Activated CD4-positive, alpha-beta memory T cell treated with anti-CD3 and anti-CD28 coated beads, Interleukin-2, amount 10 ng/mL, durations not matched to agents 7 days and 5 days (primary cell): ENCODE measurements around the gene GGT6. TPM values are rescaled to one million over a fixed set of nuclear protein-coding genes. Genes with fewer than 3 reads are reported as not detected.

Experiments
- CTCF ChIA-PET: fragments of 350-600 bp; sonication (Branson Sonifier 250); formaldehyde crosslinking; loops from one replicate; lab custom pipeline; 2021; ENCODE audit warnings: antibody characterized with exemption, inconsistent platforms; lab: Charles Lee
- POLR2A ChIA-PET: fragments of 350-600 bp; sonication (Branson Sonifier 250); formaldehyde crosslinking; loops from one replicate; lab custom pipeline; 2021; ENCODE audit warnings: antibody characterized with exemption; lab: Charles Lee
- DNase-seq: peaks from one replicate; pipeline ENCODE4 v3.0.0-alpha.2; 2020
- H3K27ac Mint-ChIP-seq: one replicate; pipeline ENCODE4 v1.8.0; 2021; ENCODE audit warnings: mild to moderate bottlenecking, mixed read lengths
- H3K27me3 Mint-ChIP-seq: one replicate; pipeline ENCODE4 v1.8.0; 2021; ENCODE audit warnings: mixed read lengths
- H3K36me3 Mint-ChIP-seq: one replicate; pipeline ENCODE4 v1.8.0; 2021; ENCODE audit warnings: low read depth, mixed read lengths
- H3K4me1 Mint-ChIP-seq: one replicate; pipeline ENCODE4 v1.8.0; 2021; ENCODE audit warnings: mixed read lengths
- H3K4me3 Mint-ChIP-seq: one replicate; pipeline ENCODE4 v1.8.0; 2021; ENCODE audit warnings: mild to moderate bottlenecking, mixed read lengths
- H3K9me3 Mint-ChIP-seq: one replicate; pipeline ENCODE4 v1.8.0; 2021; ENCODE audit warnings: mixed read lengths
- total RNA-seq, 2 experiments: library from RNA; stranded (reverse); gene quantifications; one replicate each; pipeline ENCODE4 v1.2.3, GENCODE V29; 2021

Gene GGT6
- total RNA-seq, 2 experiments from 2014 or later: not detected

DNA sequence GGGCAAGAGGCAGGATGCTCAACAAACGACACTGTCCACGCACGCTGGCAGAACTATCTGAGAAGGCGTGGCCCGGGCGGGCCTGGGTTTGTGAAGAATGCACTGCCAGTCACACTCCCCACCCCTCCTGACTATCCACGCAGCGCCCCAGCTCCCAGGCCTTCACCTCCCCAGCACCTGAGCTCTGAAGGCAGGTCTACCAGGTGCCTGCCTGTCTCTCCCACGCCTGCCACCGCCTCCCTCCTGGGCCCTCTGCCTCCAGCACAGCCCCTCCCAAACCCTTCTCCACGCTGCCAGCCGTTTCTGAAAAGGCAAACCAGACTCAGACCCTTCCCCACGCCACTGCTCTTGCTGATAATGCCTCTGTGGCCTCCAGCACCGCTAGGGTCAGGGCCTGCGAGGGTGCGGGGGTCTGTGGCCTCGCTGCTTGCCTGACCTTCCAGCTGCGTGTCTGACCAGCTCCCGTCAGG is 16.8 kb downstream of the GGT6 start:
- ChIA-PET CTCF (no interaction called here), POLR2A (interaction anchor here (1.2 kb wide), 1 partner anchor 11 kb away, joined by 3 read pairs; no protein-coding TSS in a partner anchor)
- Mint-ChIP-seq H3K4me1 (no peaks in the 10 kb centered on the region), H3K4me3 (no peak overlapping the region), H3K9me3 (no peaks in the 10 kb centered on the region), H3K27me3 (no peaks in the 10 kb centered on the region), H3K27ac (no peak overlapping the region), H3K36me3 (peaks cover 25% of the 10 kb centered on the region)
- DNase-seq: no peak

DNA sequence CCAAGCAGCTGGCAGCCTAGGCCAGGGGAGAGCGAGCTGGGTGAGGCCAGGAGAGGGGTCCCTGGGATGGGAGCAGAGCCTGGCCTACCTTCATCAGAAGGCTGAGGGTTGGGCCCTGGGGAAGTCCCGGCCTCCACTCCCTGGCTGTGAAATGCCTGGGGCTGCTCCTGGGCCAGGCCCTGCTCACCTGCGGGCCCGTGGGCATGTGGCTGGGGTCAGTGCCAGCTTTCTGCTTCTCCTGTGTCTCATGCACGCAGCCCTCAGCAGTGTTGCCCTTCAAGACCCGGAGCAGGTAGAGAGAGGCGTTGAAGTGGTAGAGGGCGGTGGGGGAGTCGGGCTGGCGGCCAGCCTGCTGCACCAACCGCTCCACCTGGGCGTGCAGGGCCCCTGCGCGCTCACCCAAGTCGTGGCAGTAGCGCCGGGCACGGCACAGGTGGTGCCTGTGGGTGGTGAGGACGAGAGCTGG is 17.6 kb downstream of the GGT6 start:
- ChIA-PET POLR2A (no interaction called here), CTCF (no interaction called here)
- Mint-ChIP-seq H3K36me3 (peaks cover 23% of the 10 kb centered on the region), H3K4me3 (no peak overlapping the region), H3K9me3 (no peaks in the 10 kb centered on the region), H3K27me3 (no peaks in the 10 kb centered on the region), H3K27ac (no peak overlapping the region), H3K4me1 (no peaks in the 10 kb centered on the region)
- no peak for DNase-seq

DNA sequence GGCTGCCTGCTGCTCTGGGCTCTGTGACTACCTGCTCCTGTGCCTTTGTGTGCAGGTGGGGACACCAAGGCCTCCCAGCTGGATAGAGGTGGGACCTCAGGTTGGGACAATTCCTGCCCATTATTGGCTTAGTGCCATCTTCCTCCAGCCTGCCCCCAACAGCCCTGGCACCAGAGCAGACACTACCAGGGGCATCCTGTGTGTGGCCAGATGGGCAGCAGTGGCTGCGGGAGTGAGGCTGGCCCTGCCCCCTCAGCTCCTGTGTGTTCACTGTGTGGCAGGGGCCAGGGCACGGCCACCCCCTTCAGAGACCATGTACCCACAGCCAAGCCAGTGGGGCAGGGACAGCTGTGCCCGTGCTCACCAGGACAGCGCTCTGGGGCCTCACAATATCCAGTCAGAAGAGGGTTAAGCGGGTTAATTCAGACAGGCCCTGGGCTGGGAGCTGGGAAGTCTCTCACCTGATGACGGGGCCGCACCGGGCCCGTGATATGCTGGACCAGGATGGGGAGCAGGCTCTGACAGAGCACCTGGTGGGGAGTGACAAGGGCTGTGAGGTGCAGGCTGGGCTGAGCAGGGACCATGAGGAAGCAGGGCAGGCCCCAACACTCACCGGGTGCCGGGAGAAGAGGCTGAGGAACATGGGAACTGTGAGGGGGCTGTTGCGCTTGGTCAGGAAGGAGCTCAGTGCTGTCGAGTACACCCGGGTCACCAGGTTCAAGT is 18.2 kb downstream of the GGT6 start:
- DNase-seq: no peak
- ChIA-PET POLR2A (no interaction called here), CTCF (no interaction called here)
- Mint-ChIP-seq H3K27ac (no peak overlapping the region), H3K9me3 (no peaks in the 10 kb centered on the region), H3K4me3 (no peak overlapping the region), H3K27me3 (no peaks in the 10 kb centered on the region), H3K4me1 (no peaks in the 10 kb centered on the region), H3K36me3 (peaks cover 21% of the 10 kb centered on the region)

DNA sequence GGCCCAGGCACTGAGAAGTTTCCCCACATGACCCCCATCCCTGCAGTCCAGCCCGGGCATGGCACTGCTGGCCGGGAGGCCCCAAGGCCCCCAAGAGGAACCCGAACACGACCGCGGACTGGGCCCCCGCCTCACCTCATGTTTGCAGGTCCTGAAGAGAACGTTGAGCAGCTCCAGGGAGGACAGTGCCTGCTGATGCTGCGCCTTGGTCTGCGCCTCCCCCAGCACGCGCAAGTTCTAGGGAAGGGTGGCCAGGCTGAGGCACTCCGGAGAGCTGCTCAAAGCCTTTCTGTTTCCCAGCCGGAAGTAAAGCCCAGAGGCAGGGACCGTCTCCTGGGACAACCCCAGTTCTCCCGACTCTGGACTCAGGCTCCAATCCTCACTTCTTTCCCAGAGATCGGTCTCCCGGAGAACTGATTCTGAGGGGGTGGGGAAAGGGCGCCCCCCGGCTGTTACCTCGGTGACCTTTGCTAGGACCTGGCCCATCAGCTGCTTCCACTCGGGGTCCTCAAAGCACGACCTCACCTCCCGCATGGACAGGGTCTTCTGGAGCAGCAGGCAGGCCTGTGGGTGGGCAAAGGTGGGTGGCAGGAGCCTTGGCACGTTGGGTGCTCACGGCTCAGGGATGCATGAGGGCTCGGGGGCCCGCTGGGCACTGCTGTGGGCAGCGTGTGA is 18.9 kb downstream of the GGT6 start:
- POLR2A ChIA-PET: no interaction called here
- H3K36me3 Mint-ChIP-seq: peaks cover 15% of the 10 kb centered on the region
- CTCF ChIA-PET: no interaction called here
- no peaks in the 10 kb centered on the region for H3K9me3 Mint-ChIP-seq
- H3K27ac Mint-ChIP-seq: no peak overlapping the region
- DNase-seq: no peak
- no peaks in the 10 kb centered on the region for H3K27me3 Mint-ChIP-seq
- H3K4me1 Mint-ChIP-seq: no peaks in the 10 kb centered on the region
- H3K4me3 Mint-ChIP-seq: no peak overlapping the region

DNA sequence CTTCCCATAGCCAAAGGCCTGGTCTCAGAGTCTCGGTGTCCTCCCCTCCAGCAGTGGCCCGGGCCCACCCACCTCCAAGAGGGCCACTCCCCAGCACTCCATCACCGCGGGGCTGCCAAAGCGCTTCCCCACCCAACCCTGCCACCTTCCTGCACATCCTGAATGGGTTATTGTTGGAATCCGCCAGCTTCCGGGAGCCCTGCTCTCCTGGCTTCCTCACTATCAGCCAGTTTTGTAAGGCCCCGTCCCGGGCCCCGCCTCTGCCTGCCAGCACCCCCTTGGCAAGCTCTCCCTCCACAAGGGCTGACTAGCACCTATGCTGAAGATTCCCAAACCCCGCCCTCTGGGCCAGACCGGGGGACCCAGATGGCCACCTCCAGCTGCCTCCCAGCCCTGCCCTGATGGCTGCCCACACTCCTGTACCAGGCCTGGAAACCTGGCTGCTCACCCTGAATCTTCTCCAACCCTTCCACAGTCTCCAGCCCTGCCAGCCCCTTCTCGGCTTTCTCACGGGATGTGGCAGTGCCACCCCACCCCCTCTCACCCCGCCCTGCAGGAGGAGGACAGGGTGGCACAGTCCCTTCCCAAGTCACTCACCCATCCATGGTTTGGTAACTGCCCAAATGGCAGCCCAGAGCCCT is 19.6 kb downstream of the GGT6 start:
- no peak for DNase-seq
- ChIA-PET POLR2A (no interaction called here), CTCF (interaction anchor here (1.2 kb wide), 1 partner anchor 120 kb away, joined by 3 read pairs; no protein-coding TSS in a partner anchor)
- peaks cover 15% of the 10 kb centered on the region for H3K36me3 Mint-ChIP-seq
- no peaks in the 10 kb centered on the region for H3K9me3 Mint-ChIP-seq
- no peak overlapping the region for H3K27ac Mint-ChIP-seq
- no peak overlapping the region for H3K4me3 Mint-ChIP-seq
- no peaks in the 10 kb centered on the region for H3K27me3 Mint-ChIP-seq
- H3K4me1 Mint-ChIP-seq: no peaks in the 10 kb centered on the region

DNA sequence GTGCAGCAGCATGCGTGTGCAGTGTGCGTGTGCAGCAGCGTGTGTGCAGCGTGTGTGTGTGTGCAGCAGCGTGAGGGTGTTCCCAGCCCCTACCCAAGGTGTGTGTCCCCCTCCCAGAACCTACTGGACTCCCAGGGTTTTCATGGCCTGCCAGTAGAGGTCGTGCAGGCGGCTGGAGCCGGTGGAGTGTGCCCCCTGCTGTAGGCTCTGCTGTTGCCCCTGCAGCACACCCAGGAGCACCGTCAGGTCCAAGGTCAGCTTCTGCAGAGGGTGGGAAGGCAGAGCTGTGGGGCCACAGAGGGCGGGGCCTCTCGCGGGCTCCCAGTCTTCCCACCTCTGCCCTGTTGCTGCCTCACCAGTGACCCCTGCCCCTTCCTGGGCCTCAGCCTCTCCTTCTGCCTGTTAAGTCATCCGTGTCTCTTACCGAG is 20.1 kb downstream of the GGT6 start:
- Mint-ChIP-seq H3K4me3 (no peak overlapping the region), H3K4me1 (no peaks in the 10 kb centered on the region), H3K27me3 (no peaks in the 10 kb centered on the region), H3K9me3 (no peaks in the 10 kb centered on the region), H3K27ac (no peak overlapping the region), H3K36me3 (peaks cover 14% of the 10 kb centered on the region)
- POLR2A ChIA-PET: no interaction called here
- CTCF ChIA-PET: interaction anchor here (1.2 kb wide), 1 partner anchor 119 kb away, joined by 3 read pairs; no protein-coding TSS in a partner anchor
- no peak for DNase-seq

DNA sequence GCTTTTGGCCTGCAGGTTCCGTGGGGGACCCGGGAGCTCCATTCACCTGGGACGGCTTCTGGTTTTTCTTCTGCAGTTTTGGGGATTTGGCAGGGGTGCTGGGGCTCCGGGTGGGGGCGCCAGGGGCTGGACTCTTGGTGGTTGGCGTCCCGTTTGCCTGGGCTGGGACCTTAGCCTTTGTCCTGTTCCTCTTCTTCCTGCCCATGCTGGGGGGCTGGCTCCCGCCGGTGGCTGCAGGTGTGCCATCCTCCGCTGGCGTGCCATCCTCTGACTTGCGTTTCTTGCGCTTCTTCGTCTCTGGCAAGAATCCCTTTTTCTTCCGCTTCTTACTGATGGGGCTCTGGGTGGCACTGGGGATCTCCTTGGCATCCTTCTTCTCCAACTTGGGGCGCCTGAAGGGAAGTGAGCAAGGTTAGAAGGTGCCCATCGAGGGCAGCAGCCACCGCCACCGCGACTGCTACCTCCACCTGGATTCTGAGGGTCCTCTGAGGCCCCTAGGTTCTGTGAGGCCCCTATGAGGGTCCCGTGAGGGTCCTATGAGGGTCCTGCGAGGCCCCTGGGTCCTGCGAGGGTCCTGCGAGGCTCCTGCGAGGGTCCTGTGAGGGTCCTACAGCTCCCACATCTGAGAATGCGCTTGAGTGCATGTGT is 20.7 kb downstream of the GGT6 start:
- no peak overlapping the region for H3K4me3 Mint-ChIP-seq
- H3K27ac Mint-ChIP-seq: no peak overlapping the region
- ChIA-PET CTCF (interaction anchor here (1.2 kb wide), 1 partner anchor 119 kb away, joined by 3 read pairs; no protein-coding TSS in a partner anchor), POLR2A (interaction anchor here (1.7 kb wide), 1 partner anchor 15 kb away, joined by 5 read pairs; the partner anchor contains the start of gene MYBBP1A)
- DNase-seq: no peak
- H3K4me1 Mint-ChIP-seq: no peaks in the 10 kb centered on the region
- no peaks in the 10 kb centered on the region for H3K9me3 Mint-ChIP-seq
- H3K27me3 Mint-ChIP-seq: no peaks in the 10 kb centered on the region
- H3K36me3 Mint-ChIP-seq: peaks cover 13% of the 10 kb centered on the region

DNA sequence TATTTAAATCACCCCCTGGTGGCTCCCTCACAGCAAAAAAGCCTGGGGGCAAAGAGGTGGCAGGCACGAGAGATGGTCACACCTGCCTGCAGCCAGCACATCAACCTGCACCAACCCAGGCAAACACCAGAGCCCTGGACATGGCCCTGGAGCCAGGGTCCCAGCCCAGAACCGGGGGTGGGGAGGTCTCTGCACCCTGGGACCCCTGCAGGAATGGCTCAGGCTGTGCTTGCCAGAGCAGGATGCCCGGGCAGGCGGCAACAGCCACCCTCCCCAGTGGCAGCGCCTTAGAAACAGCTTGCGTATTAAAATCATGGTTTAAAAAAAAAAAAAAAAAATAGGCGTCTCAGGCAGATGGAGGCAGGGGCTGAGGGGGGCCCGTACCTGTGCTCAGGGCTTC is 21.4 kb downstream of the GGT6 start:
- ChIA-PET CTCF (no interaction called here), POLR2A (interaction anchor here (1.7 kb wide), 1 partner anchor 16 kb away, joined by 5 read pairs; the partner anchor contains the start of gene MYBBP1A)
- H3K36me3 Mint-ChIP-seq: peaks cover 13% of the 10 kb centered on the region
- DNase-seq: no peak
- H3K4me3 Mint-ChIP-seq: no peak overlapping the region
- no peaks in the 10 kb centered on the region for H3K4me1 Mint-ChIP-seq
- no peaks in the 10 kb centered on the region for H3K27me3 Mint-ChIP-seq
- H3K27ac Mint-ChIP-seq: no peak overlapping the region
- H3K9me3 Mint-ChIP-seq: no peaks in the 10 kb centered on the region

DNA sequence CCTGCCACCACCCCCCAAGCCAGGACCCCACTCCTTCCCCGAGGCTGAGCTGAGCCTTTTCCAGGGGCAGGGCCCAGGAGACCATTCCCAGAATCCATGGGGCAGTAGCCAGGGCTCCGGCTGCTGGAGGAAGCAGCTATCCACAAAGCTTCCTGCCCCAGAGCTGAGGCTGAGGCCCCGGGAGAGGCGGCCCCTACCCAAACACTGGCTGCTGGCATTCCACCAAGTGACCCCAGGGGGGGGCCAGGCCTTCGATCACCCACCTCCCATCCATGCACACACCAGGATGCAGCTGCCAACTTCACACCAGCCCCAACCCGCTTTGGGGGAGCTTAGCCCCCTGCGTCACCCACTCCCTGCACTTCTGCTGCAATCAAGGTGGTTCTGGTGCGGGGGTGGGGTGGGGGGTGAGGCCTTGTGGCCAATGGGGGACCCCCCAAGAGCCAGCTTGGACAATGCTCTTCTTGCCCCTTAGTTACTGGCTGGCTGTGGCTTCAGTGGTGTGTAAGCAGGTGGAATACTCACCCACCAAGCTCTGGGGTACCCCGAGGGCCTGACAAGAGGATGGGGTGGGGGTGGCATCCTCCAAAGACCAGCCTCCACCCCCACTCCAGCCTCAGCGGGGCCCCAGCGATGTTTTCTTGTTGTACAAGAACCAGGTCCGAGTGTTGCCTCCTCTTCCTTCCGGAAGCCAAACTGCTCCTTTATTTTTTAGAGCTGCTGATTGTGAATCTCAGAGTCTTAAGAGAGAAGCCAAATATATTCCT is 22.0 kb downstream of the GGT6 start:
- POLR2A ChIA-PET: interaction anchor here (1.2 to 1.7 kb wide), 3 partner anchors 17 to 54 kb away, joined by 3 to 5 read pairs (median 3); partner anchors contain the start of gene MYBBP1A
- H3K4me1 Mint-ChIP-seq: no peaks in the 10 kb centered on the region
- CTCF ChIA-PET: no interaction called here
- no peak overlapping the region for H3K4me3 Mint-ChIP-seq
- H3K36me3 Mint-ChIP-seq: peaks cover 13% of the 10 kb centered on the region
- H3K27ac Mint-ChIP-seq: no peak overlapping the region
- H3K9me3 Mint-ChIP-seq: no peaks in the 10 kb centered on the region
- no peaks in the 10 kb centered on the region for H3K27me3 Mint-ChIP-seq
- no peak for DNase-seq

DNA sequence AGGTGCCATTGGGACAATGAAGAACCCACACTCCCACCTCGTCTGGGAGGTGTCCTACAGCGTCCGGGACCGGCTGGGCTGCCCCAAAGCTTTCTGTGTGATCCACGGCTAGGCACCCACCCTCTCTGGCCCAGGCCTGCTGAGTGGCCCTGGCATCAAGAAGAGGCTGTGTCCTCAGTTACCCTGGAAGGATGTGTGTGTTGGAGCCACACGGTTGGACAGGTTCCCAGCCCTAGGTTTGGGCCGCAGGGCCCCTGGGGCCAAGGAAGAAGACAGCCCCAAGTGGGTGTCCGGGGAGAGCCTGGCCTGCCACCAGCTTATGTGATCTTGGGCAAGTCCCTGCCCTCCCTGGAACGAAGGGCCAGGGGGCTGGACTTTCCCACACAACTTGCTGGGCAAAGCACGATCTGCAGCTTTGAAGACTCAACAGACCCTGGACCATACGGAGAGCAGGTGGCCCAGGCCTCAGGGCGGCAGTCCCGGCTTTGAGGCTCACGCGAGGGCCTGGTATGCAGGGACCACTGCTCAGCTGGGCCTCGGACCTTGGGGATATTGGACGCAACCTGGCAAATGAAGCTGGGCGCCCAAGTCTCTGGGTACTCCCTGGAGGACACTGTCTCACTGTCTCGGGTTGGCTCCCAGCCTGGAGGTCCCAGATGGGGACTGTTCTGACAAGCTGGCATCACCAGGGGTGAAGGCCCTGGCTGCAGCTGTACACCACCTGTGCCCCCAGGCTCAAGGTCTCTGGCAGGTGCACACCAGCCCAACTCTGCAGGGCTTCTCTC is 22.7 kb downstream of the GGT6 start:
- CTCF ChIA-PET: interaction anchor here (0.8 kb wide), 1 partner anchor 29 kb away, joined by 3 read pairs; no protein-coding TSS in a partner anchor
- H3K9me3 Mint-ChIP-seq: no peaks in the 10 kb centered on the region
- H3K4me1 Mint-ChIP-seq: no peaks in the 10 kb centered on the region
- POLR2A ChIA-PET: interaction anchor here (1.2 to 1.7 kb wide), 3 partner anchors 17 to 55 kb away, joined by 3 to 5 read pairs (median 3); partner anchors contain the start of gene MYBBP1A
- H3K4me3 Mint-ChIP-seq: no peak overlapping the region
- no peak for DNase-seq
- no peak overlapping the region for H3K27ac Mint-ChIP-seq
- H3K27me3 Mint-ChIP-seq: peaks cover 3% of the 10 kb centered on the region
- peaks cover 11% of the 10 kb centered on the region for H3K36me3 Mint-ChIP-seq

DNA sequence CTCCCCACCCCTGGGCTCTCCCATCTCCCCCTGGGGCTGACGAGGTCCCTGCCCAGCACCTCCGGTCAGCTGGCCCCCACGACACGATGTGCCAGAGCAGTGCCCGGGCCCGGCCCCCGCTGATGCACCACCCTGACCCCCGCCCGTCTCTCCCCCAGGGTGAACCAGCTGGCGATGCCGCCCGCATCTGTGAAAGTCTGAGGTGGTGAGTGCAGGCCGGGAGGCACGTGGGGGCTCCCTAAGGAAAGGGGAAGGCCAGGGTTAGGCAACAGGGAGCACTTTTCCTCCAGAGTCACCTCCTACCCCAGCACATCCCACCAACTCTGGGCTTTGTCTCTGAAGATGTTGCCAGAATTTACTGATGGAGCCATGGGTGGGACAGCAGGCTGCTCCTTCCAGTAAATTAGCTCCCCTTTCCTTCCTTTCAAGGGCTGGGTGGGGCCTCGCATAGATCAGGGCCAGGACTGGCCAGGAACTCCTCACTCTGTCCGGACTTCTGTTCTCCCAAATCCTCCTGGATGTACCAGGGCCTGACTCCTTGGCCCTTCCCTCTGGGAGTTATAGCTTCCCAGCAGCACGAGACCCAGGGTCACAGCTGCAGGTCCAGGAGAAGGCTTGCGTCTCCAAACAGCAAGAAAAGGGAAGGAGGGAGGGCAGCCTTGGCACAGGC is 23.5 kb downstream of the GGT6 start:
- ChIA-PET CTCF (interaction anchor here (0.8 to 1.6 kb wide), 2 partner anchors 30 to 116 kb away, joined by 3 read pairs; no protein-coding TSS in a partner anchor), POLR2A (interaction anchor here (1.3 kb wide), 1 partner anchor 56 kb away, joined by 3 read pairs; no protein-coding TSS in a partner anchor)
- peaks cover 7% of the 10 kb centered on the region for H3K27me3 Mint-ChIP-seq
- no peaks in the 10 kb centered on the region for H3K4me1 Mint-ChIP-seq
- no peak overlapping the region for H3K27ac Mint-ChIP-seq
- H3K4me3 Mint-ChIP-seq: no peak overlapping the region
- no peaks in the 10 kb centered on the region for H3K9me3 Mint-ChIP-seq
- no peak for DNase-seq
- H3K36me3 Mint-ChIP-seq: peaks cover 4% of the 10 kb centered on the region
